Suppressor macrophage treated with lipopolysaccharide for 1 hour (primary cell): ENCODE data around the gene ST6GALNAC4.

Source experiments
- DNase-seq, 3 donors: peaks; one replicate each; pipeline ENCODE4 v3.0.0-alpha.2; 2020 to 2022

Gene ST6GALNAC4

GRCh38 chr9:127868278-127868902, 48.5 kb downstream of the ST6GALNAC4 start:
- DNase-seq: no peak

GRCh38 chr9:127867356-127868277, 49.2 kb downstream of the ST6GALNAC4 start:
- no peak for DNase-seq

- no peak for DNase-seq
These were observed 50.3 kb downstream of the ST6GALNAC4 start for GRCh38 chr9:127866535-127866934.

GRCh38 chr9:127865645-127866464, 51.0 kb downstream of the ST6GALNAC4 start:
- DNase-seq: no peak

DNA sequence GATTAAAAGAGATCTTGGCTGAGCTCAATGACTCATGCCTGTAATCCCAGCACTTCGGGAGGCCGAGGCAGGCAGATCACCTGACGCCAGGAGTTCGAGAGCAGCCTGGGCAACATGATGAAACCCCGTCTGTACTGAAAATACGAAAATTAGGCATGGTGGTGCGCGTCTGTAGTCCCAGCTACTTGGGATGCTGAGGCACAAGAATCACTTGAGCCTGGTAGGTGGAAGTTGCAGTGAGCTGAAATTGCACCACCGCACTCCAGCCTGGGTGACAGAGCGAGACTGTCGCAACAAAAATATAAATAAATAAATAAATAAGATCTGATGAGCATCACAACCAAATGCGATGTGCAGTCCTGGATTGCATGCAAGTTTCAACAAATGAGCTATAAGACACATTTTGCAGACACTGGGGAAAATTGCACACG, 53.6 kb downstream of the ST6GALNAC4 start:
- DNase-seq: peak; percentile 63 to 76 (median 73)

DNA sequence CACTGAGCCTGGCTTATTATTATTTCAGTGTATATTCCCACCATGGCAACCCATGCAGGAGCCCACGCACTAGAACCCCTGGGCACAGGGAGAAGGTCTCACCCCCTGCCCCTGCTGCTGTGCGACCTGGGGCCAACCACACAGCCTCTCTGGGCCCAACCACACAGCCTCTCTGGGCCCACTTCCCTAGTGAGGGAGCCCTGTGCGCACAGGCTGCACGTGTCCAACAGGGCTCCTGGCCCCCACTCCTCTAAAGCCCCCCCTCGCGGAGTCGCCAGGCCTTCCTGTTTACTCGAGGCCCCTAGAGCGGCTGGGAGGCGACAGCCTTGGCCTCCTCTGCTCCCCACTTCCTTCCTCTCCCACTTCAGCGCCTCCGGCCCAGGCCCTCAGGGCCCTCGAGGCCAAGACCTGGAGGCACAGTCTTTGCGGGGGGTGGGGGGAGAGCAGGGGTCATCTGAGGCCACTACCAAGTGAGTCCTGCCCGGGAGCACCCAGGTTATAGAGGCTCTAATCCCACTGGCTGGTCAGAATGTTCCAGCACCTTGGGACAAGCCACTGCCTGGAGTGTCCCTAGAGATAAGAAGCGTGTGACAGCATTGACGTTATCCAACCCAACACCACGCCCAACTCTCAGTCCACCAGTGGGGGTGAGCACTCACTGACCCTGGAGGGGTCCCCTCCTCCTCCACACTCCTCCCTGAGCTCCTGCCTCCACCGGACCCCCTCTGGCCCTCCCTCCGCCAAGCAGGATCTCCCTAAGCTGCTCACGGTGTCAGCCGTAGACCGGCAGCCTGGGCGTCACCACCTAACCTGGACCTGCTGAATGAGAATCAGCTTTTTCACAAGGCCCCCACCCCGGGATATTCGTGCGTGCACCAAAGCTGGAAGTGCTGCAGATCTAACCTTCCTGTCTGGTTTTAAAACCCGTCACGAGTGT, 54.5 kb downstream of the ST6GALNAC4 start:
- peak; percentile 57 to 75 (median 59) for DNase-seq

DNA sequence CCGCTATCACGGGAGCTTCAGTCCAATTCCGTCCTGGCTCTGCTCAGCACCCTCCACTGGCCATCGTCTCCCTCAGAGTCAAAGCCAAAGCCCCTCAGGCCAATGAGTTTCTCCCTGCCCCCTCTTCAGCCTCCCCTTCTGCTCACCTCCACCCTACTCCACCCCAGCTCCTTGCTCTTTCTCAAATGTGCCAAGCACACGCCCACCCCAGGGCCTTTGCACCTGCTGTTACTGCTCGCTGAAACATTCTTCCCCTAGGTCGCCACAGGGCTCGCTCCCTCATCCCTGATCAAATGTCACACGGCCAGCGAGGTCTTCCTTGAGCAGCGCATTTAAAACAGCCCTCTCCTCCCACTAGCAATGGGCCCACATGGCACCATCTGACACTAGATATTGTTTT, 56.1 kb downstream of the ST6GALNAC4 start:
- DNase-seq: no peak

DNA sequence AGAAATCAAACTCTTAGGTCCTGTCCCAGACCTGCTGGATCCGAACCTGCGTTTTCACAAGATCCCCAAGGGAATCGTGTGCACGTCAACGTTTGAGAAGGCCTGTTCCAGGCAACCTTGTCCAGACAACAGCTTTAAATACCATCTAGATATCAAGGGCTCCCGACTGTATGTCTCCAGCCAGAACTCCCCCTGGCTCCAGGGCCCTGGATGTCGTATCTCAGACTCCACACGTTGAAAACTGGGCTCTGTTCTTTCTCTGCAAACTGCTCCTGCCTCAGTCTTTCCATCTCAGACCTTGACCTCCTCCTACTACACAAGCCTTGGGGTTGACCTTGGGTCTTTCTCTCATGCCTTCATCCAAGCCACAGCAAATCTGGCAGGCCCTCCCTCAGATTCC, 56.6 kb downstream of the ST6GALNAC4 start:
- no peak for DNase-seq

DNA sequence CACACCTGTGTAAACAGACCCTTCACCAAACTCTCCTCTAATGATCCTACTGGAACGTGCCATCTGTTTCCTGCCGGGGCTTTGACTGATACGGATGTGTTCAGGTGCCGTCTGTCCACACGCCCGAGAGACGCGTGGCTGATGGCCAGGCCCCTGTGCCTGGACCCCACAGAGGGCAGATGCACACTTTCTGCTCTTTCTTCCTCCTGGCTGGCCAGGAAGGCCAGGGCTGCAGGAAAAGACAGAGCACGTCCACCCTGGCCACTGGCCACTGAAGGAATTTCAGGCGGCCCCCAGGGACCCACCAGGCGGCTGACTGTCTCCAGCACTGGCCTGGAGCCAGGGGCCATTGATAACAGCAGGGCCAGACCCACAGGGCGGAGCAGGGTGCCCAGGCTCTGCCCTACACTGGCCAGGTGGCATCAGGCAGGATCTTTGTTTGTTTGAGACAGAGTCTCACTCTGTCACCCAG, 58.8 kb downstream of the ST6GALNAC4 start:
- no peak for DNase-seq
